SK-N-SH (cell line): ENCODE results near the gene CYP3A5.

Experiments used
- CTCF ChIP-seq: fragments of 200-600 bp; sonication (generic); IDR thresholded peaks from 2 replicates; pipeline ENCODE4 v1.6.1; 2017; ENCODE audit warnings: antibody characterized with exemption, mild to moderate bottlenecking, moderate library complexity
- EP300 ChIP-seq, 2 experiments: IDR thresholded peaks; 2 replicates each; pipeline versions ENCODE4 v1.4.0 to v1.6.1; 2012; ENCODE audit warnings: borderline replicate concordance in 1 of 2, low read depth in 1 of 2, low read length in 1 of 2
- EZH2phosphoT487 ChIP-seq: fragments of 200-600 bp; sonication (generic); IDR thresholded peaks from 2 replicates; pipeline ENCODE4 v1.6.1; 2017; ENCODE audit warnings: low read depth, mixed run types, mild to moderate bottlenecking, antibody characterized with exemption, moderate library complexity, borderline replicate concordance
- MAX ChIP-seq: IDR thresholded peaks from 2 replicates; pipeline ENCODE4 v1.4.0; 2012; ENCODE audit warnings: low read depth
- POLR2AphosphoS5 ChIP-seq: IDR thresholded peaks from 2 replicates; pipeline ENCODE4 v1.6.1; 2012; ENCODE audit warnings: low read depth, low read length
- RAD21 ChIP-seq: IDR thresholded peaks from 2 replicates; pipeline ENCODE4 v1.6.1; 2012; ENCODE audit warnings: mild to moderate bottlenecking, low read length
- TAF1 ChIP-seq: IDR thresholded peaks from 2 replicates; pipeline ENCODE4 v1.6.1; 2012; ENCODE audit warnings: low read depth, mild to moderate bottlenecking, low read length, moderate library complexity, borderline replicate concordance
- TEAD4 ChIP-seq: IDR thresholded peaks from 2 replicates; pipeline ENCODE4 v1.4.0; 2012; ENCODE audit warnings: mild to moderate bottlenecking, borderline replicate concordance; ENCODE audit not compliant: insufficient read depth
- USF2 ChIP-seq: fragments of 150-350 bp; IDR thresholded peaks from 2 replicates; pipeline ENCODE4 v1.6.1; 2017; ENCODE audit warnings: antibody characterized with exemption, low read length, low read depth, borderline replicate concordance
- YY1 ChIP-seq: IDR thresholded peaks from 2 replicates; pipeline ENCODE4 v1.4.0; 2012; ENCODE audit warnings: low read depth, mild to moderate bottlenecking
- ZBTB33 ChIP-seq: IDR thresholded peaks from 2 replicates; pipeline ENCODE4 v1.4.0; 2012; ENCODE audit warnings: low read depth, borderline replicate concordance
- TF ChIP-seq, protein P1 (sequence below): IDR thresholded peaks from 2 replicates; pipeline ENCODE4; 2012

GRCh38 chr7:99606531-99606930, 73.3 kb downstream of the CYP3A5 start:
- no peak for TF ChIP-seq POLR2AphosphoS5
- TF ChIP-seq CTCF = no peak
- TF ChIP-seq MAX = no peak
- TF ChIP-seq ZBTB33 = no peak
- TF ChIP-seq YY1 = no peak
- no peak for TF ChIP-seq RAD21
- no peak for TF ChIP-seq TEAD4
- no peak for TF ChIP-seq TAF1
- TF ChIP-seq EZH2phosphoT487 = no peak
- TF ChIP-seq USF2 = no peak
- no peak for TF ChIP-seq EP300 (IDR thresholded peaks at IDR 0.05; ENCODE audit: borderline replicate concordance in 1 of 2, low read depth in 1 of 2, low read length in 1 of 2)
- TF ChIP-seq, protein P1, sequence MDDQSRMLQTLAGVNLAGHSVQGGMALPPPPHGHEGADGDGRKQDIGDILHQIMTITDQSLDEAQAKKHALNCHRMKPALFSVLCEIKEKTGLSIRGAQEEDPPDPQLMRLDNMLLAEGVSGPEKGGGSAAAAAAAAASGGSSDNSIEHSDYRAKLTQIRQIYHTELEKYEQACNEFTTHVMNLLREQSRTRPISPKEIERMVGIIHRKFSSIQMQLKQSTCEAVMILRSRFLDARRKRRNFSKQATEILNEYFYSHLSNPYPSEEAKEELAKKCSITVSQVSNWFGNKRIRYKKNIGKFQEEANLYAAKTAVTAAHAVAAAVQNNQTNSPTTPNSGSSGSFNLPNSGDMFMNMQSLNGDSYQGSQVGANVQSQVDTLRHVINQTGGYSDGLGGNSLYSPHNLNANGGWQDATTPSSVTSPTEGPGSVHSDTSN = no peak
